Spleen (tissue), 7 donors: ENCODE results near the gene EIF5B.

ENCODE experiments used
- POLR2A ChIP-seq, 3 donors: fragments of 450-650 bp; IDR thresholded peaks; one replicate each; pipeline ENCODE4 v1.5.1; 2017; ENCODE audit warnings: antibody characterized with exemption in 3 of 3, mild to moderate bottlenecking in 1 of 3
- POLR2AphosphoS5 ChIP-seq, 3 donors: sonication (generic); formaldehyde crosslinking; IDR thresholded peaks; one replicate each; pipeline ENCODE4 v1.5.1; 2017; ENCODE audit warnings: antibody characterized with exemption in 3 of 3
- TF ChIP-seq, protein P1 (sequence below), 11 experiments: fragments of 200-600 bp in 7 of 11; fragments of 450-650 bp in 4 of 11; sonication (generic) in 4 of 11; IDR thresholded peaks in 8 of 11; conservative IDR thresholded peaks in 3 of 11; 1 replicate in 7 of 11; 2 replicates in 4 of 11; pipeline versions ENCODE4 v1.4.0 to v1.8.0; 2016 to 2021; ENCODE audit warnings: antibody characterized with exemption in 11 of 11, inconsistent platforms in 4 of 11, mild to moderate bottlenecking in 1 of 11
- donor health status: DM: no; HTN: no; CAD: no; lungs with moderate emphysema.
- donor health status: DM: no; HTN: no; CAD: no.
- donor health status: DM: no; HTN: no; CAD: no.

- TF ChIP-seq POLR2A (IDR thresholded peaks at IDR 0.05) (no peak), POLR2AphosphoS5 (IDR thresholded peaks at IDR 0.05) (no peak)
- TF ChIP-seq, protein P1, sequence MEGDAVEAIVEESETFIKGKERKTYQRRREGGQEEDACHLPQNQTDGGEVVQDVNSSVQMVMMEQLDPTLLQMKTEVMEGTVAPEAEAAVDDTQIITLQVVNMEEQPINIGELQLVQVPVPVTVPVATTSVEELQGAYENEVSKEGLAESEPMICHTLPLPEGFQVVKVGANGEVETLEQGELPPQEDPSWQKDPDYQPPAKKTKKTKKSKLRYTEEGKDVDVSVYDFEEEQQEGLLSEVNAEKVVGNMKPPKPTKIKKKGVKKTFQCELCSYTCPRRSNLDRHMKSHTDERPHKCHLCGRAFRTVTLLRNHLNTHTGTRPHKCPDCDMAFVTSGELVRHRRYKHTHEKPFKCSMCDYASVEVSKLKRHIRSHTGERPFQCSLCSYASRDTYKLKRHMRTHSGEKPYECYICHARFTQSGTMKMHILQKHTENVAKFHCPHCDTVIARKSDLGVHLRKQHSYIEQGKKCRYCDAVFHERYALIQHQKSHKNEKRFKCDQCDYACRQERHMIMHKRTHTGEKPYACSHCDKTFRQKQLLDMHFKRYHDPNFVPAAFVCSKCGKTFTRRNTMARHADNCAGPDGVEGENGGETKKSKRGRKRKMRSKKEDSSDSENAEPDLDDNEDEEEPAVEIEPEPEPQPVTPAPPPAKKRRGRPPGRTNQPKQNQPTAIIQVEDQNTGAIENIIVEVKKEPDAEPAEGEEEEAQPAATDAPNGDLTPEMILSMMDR (IDR thresholded peaks at IDR 0.05 in 8 of 11, conservative IDR thresholded peaks at IDR 0.05 in 3 of 11), result no peak
Observed at GRCh38 chr2:99417396-99417795, 80.2 kb downstream of the EIF5B start.
